Neuronal stem cell (in vitro differentiated cells): ENCODE results near the gene SUN1.

Source experiments
- DNase-seq: peaks from one replicate; pipeline ENCODE4 v3.0.0-alpha.2; 2013; ENCODE audit warnings: low spot score
- H2AFZ ChIP-seq: one replicate; pipeline ENCODE4 v1.6.1; 2013; ENCODE audit warnings: mild to moderate bottlenecking, low read length, inconsistent platforms
- H2AK5ac ChIP-seq: 2 replicates; pipeline ENCODE4 v1.6.1; 2013; ENCODE audit warnings: low read depth, mild to moderate bottlenecking, inconsistent platforms, low read length, moderate library complexity, mixed read lengths
- H2BK120ac ChIP-seq: 2 replicates; pipeline ENCODE4 v1.6.1; 2013; ENCODE audit warnings: low read depth, mild to moderate bottlenecking, inconsistent platforms, low read length, moderate library complexity, mixed read lengths
- H2BK12ac ChIP-seq: one replicate; pipeline ENCODE4 v1.6.1; 2013; ENCODE audit warnings: low read length, inconsistent platforms
- H2BK15ac ChIP-seq: 2 replicates; pipeline ENCODE4 v1.6.1; 2013; ENCODE audit warnings: mild to moderate bottlenecking, low read length, inconsistent platforms, mixed read lengths
- H2BK5ac ChIP-seq: one replicate; pipeline ENCODE4 v1.6.1; 2013; ENCODE audit warnings: inconsistent platforms, mild to moderate bottlenecking, low read length, moderate library complexity
- H3K14ac ChIP-seq: one replicate; pipeline ENCODE4 v1.6.1; 2013; ENCODE audit warnings: low read length, inconsistent platforms
- H3K18ac ChIP-seq: 2 replicates; pipeline ENCODE4 v1.6.1; 2013; ENCODE audit warnings: low read length, inconsistent platforms
- H3K23ac ChIP-seq: 2 replicates; pipeline ENCODE4 v1.6.1; 2013; ENCODE audit warnings: low read depth, mild to moderate bottlenecking, mixed read lengths, low read length, inconsistent platforms; ENCODE audit not compliant: poor library complexity
- H3K27ac ChIP-seq: replicated peaks from 3 replicates; pipeline ENCODE4 v1.5.1; 2013; ENCODE audit warnings: low read length, inconsistent platforms
- H3K27me3 ChIP-seq, 3 experiments: 2 replicates each; pipeline ENCODE4 v1.6.1; 2013; ENCODE audit warnings: low read length in 3 of 3, mild to moderate bottlenecking in 2 of 3, inconsistent platforms in 1 of 3, low read depth in 1 of 3, mixed read lengths in 1 of 3, moderate library complexity in 1 of 3; ENCODE audit not compliant: control insufficient read depth in 3 of 3, insufficient read depth in 3 of 3
- H3K36me3 ChIP-seq, 2 donors: replicated peaks in 1 of 2; 2 replicates each; pipeline ENCODE4 v1.6.1; 2013; ENCODE audit warnings: low read length in 2 of 2; ENCODE audit not compliant: control insufficient read depth in 2 of 2, insufficient read depth in 2 of 2
- H3K4ac ChIP-seq: 2 replicates; pipeline ENCODE4 v1.6.1; 2013; ENCODE audit warnings: inconsistent platforms, mild to moderate bottlenecking, low read length, moderate library complexity
- H3K4me1 ChIP-seq, 2 donors: 1 replicate in 1 of 2; 2 replicates in 1 of 2; pipeline ENCODE4 v1.6.1; 2013; ENCODE audit warnings: low read length in 2 of 2, low read depth in 1 of 2; ENCODE audit not compliant: control insufficient read depth in 2 of 2, insufficient read depth in 1 of 2
- H3K4me2 ChIP-seq: one replicate; pipeline ENCODE4 v1.6.1; 2013; ENCODE audit warnings: mild to moderate bottlenecking, low read length, inconsistent platforms; ENCODE audit not compliant: insufficient read depth, poor library complexity, severe bottlenecking
- H3K4me3 ChIP-seq, 2 donors: 2 replicates each; pipeline ENCODE4 v1.5.1; 2013; ENCODE audit warnings: low read length in 2 of 2, mild to moderate bottlenecking in 2 of 2, inconsistent platforms in 1 of 2, moderate library complexity in 1 of 2
- H3K79me1 ChIP-seq: one replicate; pipeline ENCODE4 v1.6.1; 2013; ENCODE audit warnings: low read depth, mild to moderate bottlenecking, inconsistent platforms, low read length, moderate library complexity
- H3K9ac ChIP-seq: one replicate; pipeline ENCODE4 v1.6.1; 2013; ENCODE audit warnings: mild to moderate bottlenecking, low read depth, low read length, inconsistent platforms; ENCODE audit not compliant: poor library complexity
- H3K9me3 ChIP-seq, 2 donors: replicated peaks in 1 of 2; 2 replicates each; pipeline versions ENCODE3 to v1.6.1; 2013; ENCODE audit warnings: low read length in 2 of 2, mild to moderate bottlenecking in 2 of 2, inconsistent platforms in 1 of 2, low read depth in 1 of 2, mixed read lengths in 1 of 2, moderate library complexity in 1 of 2; ENCODE audit not compliant: control insufficient read depth in 2 of 2, insufficient read depth in 1 of 2
- H4K8ac ChIP-seq: one replicate; pipeline ENCODE4 v1.6.1; 2013; ENCODE audit warnings: low read depth, mild to moderate bottlenecking, inconsistent platforms, low read length, moderate library complexity
- H4K91ac ChIP-seq: one replicate; pipeline ENCODE4 v1.6.1; 2013; ENCODE audit warnings: low read length, low read depth, mild to moderate bottlenecking, inconsistent platforms; ENCODE audit not compliant: poor library complexity
- WGBS, 2 donors: extraction: QIAGEN DNeasy Blood & Tissue Kit; methylation state at CpG; one replicate each; pipeline ENCODE4 v1.1.7; 2013; ENCODE audit warnings: missing lambda C conversion rate in 2 of 2, mixed read lengths in 1 of 2; ENCODE audit not compliant: insufficient read length in 2 of 2, insufficient replicate concordance in 1 of 2; ENCODE audit errors: extremely low coverage in 2 of 2; 5-methylcytosine and 5-hydroxymethylcytosine counted together

SUN1 gene

GRCh38 chr7:892648-893593, 60.6 kb downstream of the SUN1 start:
- Histone ChIP-seq H2AK5ac (no peak overlapping the region), H2BK15ac (no peak overlapping the region), H3K9me3 (peaks cover 0 to 5% of the 10 kb centered on the region in 2 donors), H3K4me1 (no peaks in the 10 kb centered on the region), H3K36me3 (peaks cover 66 to 91% of the 10 kb centered on the region in 2 donors), H3K27ac (no peak overlapping the region), H2BK120ac (no peak overlapping the region), H3K4me3 (peak overlapping the region in 1 of 2 donors; percentile 71), H2BK12ac (no peak overlapping the region), H3K27me3 (peaks cover 0 to 10% (median 3%) of the 10 kb centered on the region in 3 experiments), H3K79me1 (peaks cover 17% of the 10 kb centered on the region), H3K4me2 (no peak overlapping the region), H4K91ac (no peak overlapping the region), H4K8ac (peak overlapping the region; percentile 82), H3K4ac (no peak overlapping the region), H3K18ac (no peak overlapping the region), H3K14ac (no peak overlapping the region), H3K23ac (peak overlapping the region; percentile 80), H2AFZ (no peak overlapping the region), H3K9ac (peak overlapping the region; percentile 44), H2BK5ac (peak overlapping the region; percentile 42)
- no CpG with 5 or more reads among the region's 48 CpGs for WGBS, 2 donors
- no peak for DNase-seq

- no CpG with 5 or more reads among the region's 19 CpGs for WGBS, 2 donors
- no peak overlapping the region for H4K8ac ChIP-seq
- H3K27ac ChIP-seq: no peak overlapping the region
- no peak overlapping the region for H4K91ac ChIP-seq
- no peak overlapping the region for H2BK15ac ChIP-seq
- no peak overlapping the region for H2AFZ ChIP-seq
- H2BK5ac ChIP-seq: no peak overlapping the region
- no peak overlapping the region for H3K4me2 ChIP-seq
- H3K79me1 ChIP-seq: peaks cover 15% of the 10 kb centered on the region
- H2BK12ac ChIP-seq: no peak overlapping the region
- DNase-seq: no peak
- H2AK5ac ChIP-seq: no peak overlapping the region
- H3K18ac ChIP-seq: no peak overlapping the region
- H3K4ac ChIP-seq: no peak overlapping the region
- H3K9me3 ChIP-seq: peaks cover 0 to 5% of the 10 kb centered on the region in 2 donors
- no peak overlapping the region for H2BK120ac ChIP-seq
- no peaks in the 10 kb centered on the region for H3K4me1 ChIP-seq
- peaks cover 59 to 83% of the 10 kb centered on the region in 2 donors for H3K36me3 ChIP-seq
- H3K27me3 ChIP-seq: peaks cover 0 to 9% (median 3%) of the 10 kb centered on the region in 3 experiments
- H3K14ac ChIP-seq: no peak overlapping the region
- no peak overlapping the region for H3K4me3 ChIP-seq
- peak overlapping the region; percentile 80 for H3K23ac ChIP-seq
- no peak overlapping the region for H3K9ac ChIP-seq
These were observed 61.4 kb downstream of the SUN1 start for GRCh38 chr7:893686-894085.

- Histone ChIP-seq H2AFZ (no peak overlapping the region), H3K14ac (no peak overlapping the region), H3K18ac (no peak overlapping the region), H2BK120ac (no peak overlapping the region), H4K91ac (no peak overlapping the region), H3K4me2 (no peak overlapping the region), H2BK12ac (no peak overlapping the region), H3K23ac (peak overlapping the region; percentile 59), H3K4me1 (peaks cover 0 to 1% of the 10 kb centered on the region in 2 donors), H4K8ac (no peak overlapping the region), H3K79me1 (peaks cover 10% of the 10 kb centered on the region), H3K9me3 (peaks cover 0 to 3% of the 10 kb centered on the region in 2 donors), H2BK5ac (no peak overlapping the region), H3K27me3 (peaks cover 0 to 2% (median 2%) of the 10 kb centered on the region in 3 experiments), H2BK15ac (no peak overlapping the region), H3K4ac (no peak overlapping the region), H3K9ac (no peak overlapping the region), H3K4me3 (no peak overlapping the region), H3K36me3 (peaks cover 55 to 77% of the 10 kb centered on the region in 2 donors), H2AK5ac (no peak overlapping the region), H3K27ac (no peak overlapping the region)
- no CpG with 5 or more reads among the region's 40 CpGs for WGBS, 2 donors
- DNase-seq: no peak
These were observed 62.0 kb downstream of the SUN1 start for GRCh38 chr7:894164-894867.
